AG09319 (cell line): ENCODE measurements around the gene SCAI.
"Not testable (repeated sequence)": the region's sequence is repeated elsewhere in the genome, so short reads cannot be mapped to it uniquely, and the experiment has no call there.

ENCODE experiments used
- DNase-seq: peaks from one replicate; pipeline ENCODE4 v3.0.0-alpha.2; 2010; ENCODE audit warnings: low read depth; ENCODE audit errors: extremely low read depth
- CTCF ChIP-seq: IDR thresholded peaks from 2 replicates; pipeline ENCODE4 v1.5.1; 2011; ENCODE audit warnings: low read depth, mild to moderate bottlenecking, inconsistent platforms, low read length, moderate library complexity

Gene SCAI

GRCh38 chr9:124964604-124965003 lies 178.7 kb downstream of the SCAI start:
- no peak for TF ChIP-seq CTCF
- no peak for DNase-seq

GRCh38 chr9:124964056-124964455 lies 179.3 kb downstream of the SCAI start:
- no peak for TF ChIP-seq CTCF
- DNase-seq, result no peak

- DNase-seq, result no peak
- no peak for TF ChIP-seq CTCF
These were observed 182.9 kb downstream of the SCAI start for GRCh38 chr9:124960409-124960752.

- not testable (repeated sequence) for DNase-seq
These were observed 183.5 kb downstream of the SCAI start for GRCh38 chr9:124959671-124960408.

GRCh38 chr9:124954255-124954654 lies 189.1 kb downstream of the SCAI start:
- TF ChIP-seq CTCF, result no peak
- no peak for DNase-seq

- DNase-seq, result no peak
- no peak for TF ChIP-seq CTCF
These were observed 193.1 kb downstream of the SCAI start for GRCh38 chr9:124950050-124950718.

GRCh38 chr9:124949387-124949786 lies 193.9 kb downstream of the SCAI start:
- TF ChIP-seq CTCF, result no peak
- no peak for DNase-seq
